Stimulated activated CD8-positive, alpha-beta memory T cell treated with anti-CD3 and anti-CD28 coated beads, Interleukin-7, amount 100 ng/mL, for 4 hours (primary cell): ENCODE measurements around the gene SRRM4.

Experiments
- DNase-seq, 2 donors: peaks; one replicate each; pipeline ENCODE4 v3.0.0-alpha.2; 2020; ENCODE audit warnings: low read depth in 2 of 2

Gene SRRM4

DNA sequence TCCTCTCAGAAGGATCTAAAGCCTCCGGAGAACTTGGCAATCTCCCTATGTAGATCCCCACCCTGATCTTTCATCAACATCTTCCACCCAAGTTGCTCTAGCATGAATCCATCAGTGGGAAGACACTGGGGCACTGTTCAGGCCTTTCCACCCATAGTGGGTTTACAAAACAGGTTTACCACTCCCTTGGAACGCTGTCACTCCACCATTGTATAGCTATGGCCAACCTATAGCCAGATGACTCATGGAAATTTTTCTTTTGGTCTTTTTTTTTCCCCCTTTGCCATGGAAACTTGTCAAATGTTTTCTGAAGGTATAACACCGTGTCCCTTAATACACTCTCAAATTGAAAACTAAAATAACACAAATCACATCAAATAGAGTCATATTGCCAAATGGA, 186.6 kb downstream of the SRRM4 start:
- no peak for DNase-seq

DNA sequence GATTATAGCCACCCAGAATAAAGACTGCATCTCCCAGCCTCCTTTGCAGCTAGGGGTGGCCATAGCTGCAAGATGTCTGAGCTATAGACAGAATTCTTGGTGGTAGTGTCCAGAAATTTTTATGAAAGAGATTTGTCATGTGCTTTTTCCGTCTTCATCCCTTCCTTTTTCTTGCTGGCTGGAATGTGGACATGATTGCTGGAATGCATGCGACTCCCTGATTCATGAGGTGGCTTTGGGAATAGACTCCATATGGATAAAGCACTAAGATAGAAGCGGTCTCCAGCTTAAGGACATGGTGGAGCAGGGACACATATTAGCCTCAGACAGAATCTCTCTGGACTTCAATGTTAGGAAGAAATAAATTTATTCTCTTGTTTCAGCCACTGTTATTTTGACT, 187.4 kb downstream of the SRRM4 start:
- DNase-seq = no peak

DNA sequence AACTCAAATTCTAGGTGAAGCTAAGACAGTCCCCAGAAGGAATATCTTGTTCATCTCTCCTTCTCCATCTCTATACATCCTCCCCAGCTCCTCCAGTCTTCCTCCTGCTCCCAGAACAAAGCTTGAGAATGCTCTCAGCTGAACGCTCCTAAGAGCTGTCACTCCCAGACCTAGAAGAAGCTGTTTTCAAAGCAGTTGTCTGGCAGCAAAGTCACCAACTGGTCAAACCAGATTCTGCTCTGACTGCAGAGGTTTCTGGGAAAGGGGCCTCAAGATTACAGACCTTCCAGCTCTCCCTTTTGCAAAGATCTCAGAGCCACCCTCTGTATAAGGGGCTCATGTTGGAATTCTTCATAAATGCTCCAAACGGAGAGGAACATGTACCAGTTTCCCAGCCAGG, 187.8 kb downstream of the SRRM4 start:
- DNase-seq = no peak

DNA sequence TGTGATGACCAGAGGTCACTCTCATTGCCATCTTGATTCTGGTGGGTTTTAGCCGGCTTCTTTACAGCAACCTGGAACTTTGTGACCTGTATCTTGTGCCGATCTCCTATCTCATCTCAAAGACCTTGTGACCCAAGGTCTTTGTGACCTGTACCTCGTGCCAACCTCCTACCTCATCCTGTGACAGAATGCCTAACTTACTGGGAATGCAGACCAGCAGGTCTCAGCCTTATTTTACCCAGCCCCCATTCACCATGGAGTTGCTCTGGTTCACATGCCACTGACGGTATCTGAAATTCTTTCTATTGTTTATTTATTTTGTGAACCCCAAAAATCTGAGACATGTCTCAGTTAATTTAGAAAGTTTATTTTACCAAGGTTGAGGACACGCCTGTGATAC, 189.9 kb downstream of the SRRM4 start:
- no peak for DNase-seq

DNA sequence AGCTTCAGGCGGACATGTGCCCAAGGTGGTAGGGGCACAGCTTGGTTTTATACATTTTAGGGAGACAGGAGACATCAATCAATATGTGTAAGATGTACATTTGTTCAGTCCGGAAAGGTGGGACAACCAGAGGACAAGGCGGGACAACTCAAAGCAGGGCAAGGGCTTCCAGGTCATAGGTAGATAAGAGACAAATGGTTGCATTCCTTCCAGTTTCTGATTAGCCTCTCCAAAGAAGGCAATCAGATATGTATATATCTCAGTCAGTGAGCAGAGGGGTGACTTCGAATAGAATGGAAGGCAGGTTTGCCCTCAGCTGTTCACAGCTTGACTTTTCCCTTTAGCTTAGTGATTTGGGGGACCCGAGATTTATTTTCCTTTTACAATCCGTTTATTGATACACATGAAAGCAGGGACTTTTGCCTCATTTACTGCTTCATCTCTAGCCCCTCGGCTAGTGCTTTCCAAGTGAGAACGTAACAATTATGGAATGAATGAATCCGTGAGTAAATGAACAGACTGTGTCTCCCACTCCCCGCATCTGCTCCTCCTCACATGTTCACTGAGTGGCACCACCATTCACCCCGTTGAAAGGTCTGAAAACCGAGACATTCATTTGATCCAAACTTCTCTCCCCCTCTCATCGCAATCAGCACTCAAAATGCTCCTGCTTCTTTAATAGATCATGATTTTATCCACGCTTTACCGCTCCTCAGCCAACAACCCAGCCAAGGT, 190.5 kb downstream of the SRRM4 start:
- DNase-seq = no peak

DNA sequence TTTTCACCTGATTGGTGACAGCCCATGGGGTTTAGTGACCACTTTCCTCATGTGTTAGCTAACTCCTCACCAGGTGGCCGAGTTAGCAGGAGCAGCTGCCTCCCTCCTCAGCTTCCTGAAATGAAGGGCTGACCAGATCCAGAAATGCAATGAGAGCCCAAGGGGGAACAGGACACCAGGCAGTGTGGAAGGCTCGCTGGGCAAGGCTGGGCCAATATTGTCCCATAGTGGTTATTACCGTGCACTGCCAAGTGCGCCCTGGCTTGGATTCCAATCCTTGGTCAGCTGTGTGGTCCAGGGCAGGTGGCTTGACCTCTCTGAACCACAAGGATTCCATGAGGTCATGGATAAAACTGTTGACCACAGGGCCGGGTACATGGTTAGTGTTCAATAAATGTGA, 193.7 kb downstream of the SRRM4 start:
- no peak for DNase-seq

DNA sequence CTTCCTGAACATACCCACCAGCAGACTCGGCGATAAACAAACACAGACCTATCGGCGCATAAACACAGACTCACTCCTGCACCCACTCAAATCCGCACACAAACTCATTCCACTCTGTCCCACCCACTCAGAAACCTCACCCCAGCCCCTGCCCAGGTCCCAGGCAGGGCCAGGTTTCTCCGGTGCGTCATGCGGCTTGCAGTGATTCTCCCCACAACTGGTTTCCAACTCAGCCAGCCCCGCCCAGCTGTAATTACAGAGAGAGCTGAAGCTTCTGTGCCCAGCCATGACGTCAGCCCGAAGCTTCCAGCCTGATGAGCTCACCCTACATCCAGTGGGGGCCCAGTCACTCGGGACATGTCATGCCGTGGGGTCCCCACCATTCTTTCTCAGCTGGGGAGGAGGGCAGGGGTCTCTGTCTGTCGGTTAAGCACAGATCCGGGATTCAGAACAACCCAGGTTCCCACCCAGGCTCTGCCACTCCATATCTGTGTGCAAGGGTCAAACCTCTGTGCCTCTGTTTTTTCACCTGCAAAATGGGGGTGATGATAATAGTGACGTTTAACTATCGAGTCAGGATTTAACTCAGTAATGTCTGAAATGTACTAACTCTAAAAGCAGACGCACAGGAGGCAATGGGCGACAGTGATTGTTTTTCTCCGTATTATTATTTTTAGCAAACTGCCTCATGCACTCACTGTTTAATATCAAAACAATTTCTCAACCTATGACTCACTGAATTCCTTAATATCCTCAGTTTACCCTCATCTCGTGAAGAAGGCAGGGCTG, 195.1 kb downstream of the SRRM4 start:
- DNase-seq = no peak

DNA sequence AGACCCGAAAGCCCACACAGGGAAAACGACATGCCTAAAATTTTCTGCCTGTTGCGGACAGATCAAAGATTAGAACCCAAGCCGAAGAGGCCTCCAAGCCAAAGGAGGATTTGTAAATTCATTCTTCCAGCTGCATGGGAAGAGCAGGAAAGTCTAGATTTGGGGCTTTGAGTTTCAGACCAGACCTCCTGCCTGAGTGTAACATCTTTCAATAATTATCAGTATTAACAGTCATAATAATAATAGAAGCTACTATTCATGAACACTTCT, 195.7 kb downstream of the SRRM4 start:
- no peak for DNase-seq

DNA sequence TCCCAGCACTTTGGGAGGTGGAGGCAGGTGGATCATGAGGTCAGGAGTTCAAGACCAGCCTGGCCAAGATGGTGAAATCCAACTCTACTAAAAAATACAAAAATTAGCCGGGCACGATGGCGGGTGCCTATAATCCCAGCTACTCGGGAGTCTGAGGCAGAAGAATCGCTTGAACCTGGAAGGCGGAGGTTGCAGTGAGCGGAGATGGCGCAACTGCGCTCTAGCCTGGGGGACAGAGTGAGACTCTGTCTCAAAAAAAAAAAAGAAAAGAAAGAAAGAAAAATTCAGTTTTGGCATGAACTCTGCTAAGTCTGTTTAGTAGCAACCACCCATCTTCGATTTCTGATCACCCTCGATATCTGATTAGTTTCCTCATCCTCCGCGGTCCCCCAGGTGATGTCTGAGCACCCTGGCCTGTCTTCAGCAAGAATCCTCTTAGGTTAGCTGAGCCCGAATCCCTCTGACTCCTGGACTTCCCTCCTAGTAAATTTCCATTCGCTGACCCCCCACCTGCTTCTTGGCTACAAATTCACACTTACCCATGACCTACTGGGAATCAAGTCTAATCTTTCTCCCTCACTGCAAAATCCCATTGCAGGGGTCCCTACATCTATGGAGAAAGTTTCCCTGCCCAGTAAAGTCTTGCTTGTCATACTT, 196.5 kb downstream of the SRRM4 start:
- no peak for DNase-seq

DNA sequence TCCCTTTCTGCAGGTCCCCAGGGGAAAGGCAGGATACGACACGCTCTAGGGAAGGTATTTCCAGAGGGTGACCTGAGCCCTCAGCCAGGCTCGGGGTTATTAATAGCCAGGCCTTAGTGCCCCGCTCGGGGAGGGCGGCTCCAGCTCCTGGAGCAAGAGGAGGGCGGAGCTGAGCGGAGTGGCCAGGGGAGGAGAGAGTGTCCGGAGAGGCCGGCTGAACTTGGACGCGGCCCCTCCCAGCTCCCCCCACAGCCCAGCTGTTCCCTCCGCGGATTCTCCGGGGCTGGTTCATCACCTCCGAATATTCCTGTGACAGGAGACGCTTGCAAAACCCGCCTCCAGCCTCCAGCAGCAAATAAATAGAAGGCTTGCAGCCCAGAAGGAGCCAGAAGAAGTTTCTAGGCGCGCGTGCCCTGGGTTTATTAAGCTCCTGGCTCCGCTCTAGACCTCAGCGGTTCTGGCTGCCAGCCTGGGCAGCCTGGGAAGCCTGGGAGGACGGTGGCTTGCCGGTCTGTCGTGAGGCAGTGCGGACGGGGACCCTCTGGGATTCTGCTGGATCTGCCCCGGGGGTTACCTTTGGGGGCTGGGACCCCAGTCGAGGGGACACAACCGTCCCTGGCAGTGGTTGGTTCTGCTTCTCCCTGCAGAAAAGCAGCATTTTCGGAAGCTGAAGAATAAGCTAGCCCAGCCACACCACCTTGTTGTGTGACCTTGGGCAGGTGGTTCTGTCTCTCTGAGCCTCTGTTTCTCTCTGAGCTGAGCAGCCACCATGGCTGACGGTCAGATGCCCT, 197.4 kb downstream of the SRRM4 start, which contains the start of gene HSPB8:
TSS of gene HSPB8 (plus strand) at position 388 of the 791 bp plus-strand sequence. CDS start at position 770, 382 bp downstream.
- no peak for DNase-seq

DNA sequence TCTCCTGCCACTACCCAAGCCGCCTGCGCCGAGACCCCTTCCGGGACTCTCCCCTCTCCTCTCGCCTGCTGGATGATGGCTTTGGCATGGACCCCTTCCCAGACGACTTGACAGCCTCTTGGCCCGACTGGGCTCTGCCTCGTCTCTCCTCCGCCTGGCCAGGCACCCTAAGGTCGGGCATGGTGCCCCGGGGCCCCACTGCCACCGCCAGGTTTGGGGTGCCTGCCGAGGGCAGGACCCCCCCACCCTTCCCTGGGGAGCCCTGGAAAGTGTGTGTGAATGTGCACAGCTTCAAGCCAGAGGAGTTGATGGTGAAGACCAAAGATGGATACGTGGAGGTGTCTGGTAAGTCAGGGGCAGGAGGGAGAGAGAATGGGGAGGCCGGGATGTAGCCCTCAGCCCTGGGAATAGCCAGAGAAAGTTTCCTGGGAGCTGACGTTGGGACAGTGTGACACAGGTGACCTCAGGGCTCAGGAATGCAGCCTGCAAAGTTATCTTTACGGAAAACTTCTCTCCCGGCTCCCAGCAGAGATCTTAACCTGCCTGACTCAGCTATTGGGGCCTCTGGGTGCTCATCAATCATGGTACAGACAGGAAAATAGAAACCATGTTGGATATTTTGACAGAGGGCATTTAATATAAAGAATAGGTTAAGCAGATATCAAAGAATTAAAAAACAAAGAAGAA, 198.1 kb downstream of the SRRM4 start:
- DNase-seq = no peak

DNA sequence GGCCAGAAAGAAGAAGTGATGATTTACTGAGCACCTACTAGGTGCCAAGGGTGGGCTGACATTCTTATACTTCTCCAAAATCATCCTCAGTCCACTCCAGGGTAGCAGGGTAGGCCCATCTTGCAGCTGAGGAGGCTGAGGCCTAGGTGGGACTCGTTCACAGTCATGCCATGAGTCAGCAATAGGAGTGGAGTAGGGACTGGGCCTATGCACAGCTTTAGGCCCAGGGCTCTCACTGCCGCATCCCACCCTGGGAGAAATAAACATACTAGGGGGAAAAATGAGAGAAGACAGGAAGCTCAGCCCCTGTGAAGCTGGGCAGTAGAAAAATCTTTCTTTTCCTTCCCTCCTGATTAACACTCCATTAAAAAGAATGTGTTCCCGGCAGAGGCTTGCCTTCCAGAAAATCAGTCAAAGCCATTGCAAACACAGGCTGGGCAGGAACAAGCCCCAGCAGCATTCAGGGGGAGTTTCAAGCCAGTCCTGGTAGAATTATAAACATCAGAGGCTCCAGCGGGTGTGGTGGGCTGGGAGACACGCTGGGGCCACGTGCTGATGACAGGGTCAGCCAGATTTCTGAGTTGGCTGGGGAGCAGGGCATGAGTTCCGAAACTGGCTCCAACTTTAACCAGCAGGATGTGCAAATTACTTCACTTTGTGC, 199.2 kb downstream of the SRRM4 start:
- DNase-seq = no peak

DNA sequence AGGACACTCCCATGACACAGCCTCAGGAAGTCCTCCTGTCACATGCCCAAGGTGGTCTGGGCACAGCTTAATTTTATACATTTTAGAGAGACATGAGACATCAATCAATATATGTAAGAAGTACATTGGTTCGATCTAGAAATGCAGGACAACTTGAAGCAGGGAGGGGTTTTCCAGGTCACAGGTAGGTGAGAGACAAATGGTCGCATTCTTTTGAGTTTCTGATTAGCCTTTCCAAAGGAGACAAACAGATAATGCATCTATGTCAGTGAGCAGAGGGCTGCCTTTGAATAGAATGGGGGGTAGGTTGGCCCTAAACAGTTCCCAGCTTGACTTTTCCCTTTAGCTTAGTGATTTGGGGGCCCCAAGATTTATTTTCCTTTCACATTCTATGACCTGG, 199.9 kb downstream of the SRRM4 start:
- DNase-seq = no peak

DNA sequence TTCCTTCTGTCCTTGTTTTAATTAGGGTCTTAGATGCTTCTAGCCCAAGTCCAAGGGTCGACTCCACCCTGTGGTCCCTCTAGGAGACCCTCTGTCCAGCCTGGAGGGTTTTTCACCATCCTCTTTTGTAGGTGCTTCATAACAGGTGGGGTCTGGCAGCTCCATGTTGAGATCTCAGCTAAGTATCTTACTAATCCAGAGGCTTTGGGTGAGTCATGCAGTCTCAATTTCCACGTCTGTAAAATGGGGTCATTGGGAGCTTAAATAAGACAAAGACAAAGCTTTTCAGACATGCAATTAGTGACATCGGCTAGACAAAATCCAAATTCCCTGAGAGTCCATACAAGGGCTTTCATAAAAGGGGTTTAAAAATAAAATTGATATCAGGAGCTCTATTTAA, 200.6 kb downstream of the SRRM4 start:
- no peak for DNase-seq

DNA sequence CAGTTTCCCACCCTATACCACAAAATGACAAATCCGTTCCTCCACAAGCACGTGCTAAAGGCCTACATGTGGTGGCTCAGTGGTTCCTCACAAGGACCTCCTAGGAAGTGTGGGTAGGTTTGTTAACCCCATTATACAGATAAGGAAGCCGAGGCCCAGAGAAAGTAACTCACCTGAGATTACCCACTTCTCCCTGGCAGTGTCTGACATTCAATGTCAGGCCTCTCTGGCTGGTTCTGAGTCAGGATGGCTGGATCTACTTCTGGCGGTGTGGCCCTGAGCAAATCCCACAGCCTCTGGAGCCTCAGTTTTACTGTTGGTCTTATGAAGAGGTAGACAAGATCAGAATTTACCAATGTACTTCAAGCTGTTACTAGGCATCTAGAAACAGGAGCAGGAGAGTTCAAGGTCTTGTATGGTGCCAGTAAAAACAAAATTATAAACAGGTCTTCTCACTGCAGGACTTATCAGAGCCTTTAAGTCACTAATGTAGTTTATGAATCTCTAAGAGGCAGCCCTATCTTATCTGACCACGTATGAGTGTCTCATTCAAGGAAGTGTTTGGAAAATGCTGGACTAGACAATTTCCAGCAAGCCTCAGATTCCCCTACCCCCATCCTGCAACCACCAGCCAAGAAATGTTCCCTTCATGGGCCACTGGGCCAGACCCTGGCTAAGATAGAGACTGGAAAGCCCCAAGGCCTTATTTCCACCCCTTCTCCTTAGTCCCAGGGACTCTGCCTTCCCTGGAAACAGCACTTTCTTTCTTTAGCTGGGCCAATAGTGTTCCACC, 201.6 kb downstream of the SRRM4 start:
- no peak for DNase-seq

DNA sequence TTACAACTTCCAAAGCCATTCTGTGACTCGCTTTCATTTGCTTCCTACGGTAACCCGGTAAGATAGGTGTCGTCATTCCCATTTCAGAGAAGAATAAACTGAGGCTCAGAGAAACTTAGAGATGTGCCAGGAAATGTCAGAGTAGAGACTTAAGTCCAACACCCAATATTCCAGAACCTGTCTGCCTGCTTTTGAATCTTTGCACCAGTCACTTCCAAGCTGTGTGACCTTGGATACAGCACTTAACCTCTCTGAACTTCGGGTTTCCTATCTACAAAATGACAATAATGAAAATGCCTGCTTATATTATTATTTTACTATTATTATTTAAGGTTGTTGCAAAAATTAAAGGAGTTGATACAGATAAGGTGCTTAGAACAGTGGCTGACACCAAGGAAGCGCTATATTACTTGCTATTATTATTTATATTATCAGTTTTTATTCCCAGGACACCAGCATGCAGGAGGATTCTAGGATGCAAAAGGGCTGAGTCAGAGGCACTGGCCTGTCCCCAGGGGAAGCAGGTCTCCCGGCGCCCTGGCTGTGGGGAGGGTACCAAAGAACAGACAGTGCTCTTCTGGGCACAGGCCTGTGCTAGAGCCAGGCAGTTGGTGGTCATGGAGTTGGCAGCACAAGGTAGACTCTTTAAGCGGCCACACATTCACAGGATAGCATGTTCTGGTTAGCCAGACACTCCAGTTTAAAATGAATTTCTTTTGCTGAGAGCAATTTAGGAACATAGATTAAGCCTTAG, 202.8 kb downstream of the SRRM4 start:
- DNase-seq = no peak

DNA sequence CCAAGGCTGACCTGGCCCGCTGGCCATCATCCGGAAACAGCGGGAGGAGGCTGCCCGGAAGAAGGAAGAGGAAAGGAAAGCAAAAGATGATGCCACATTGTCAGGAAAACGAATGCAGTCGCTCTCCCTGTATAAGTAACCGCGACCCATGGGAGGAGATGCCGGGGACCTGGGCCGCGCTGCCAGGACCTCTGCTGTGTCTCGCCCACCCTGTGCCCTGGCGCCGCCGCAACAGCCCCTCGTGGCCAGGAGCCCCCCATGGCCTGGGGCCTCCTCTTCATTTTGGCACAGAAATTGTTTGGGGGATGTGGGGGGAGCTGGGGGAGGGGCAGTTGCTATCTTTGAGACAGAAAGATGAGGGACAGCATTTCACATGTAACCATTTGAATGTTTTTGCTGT, 213.9 kb downstream of the SRRM4 start:
- DNase-seq = no peak

DNA sequence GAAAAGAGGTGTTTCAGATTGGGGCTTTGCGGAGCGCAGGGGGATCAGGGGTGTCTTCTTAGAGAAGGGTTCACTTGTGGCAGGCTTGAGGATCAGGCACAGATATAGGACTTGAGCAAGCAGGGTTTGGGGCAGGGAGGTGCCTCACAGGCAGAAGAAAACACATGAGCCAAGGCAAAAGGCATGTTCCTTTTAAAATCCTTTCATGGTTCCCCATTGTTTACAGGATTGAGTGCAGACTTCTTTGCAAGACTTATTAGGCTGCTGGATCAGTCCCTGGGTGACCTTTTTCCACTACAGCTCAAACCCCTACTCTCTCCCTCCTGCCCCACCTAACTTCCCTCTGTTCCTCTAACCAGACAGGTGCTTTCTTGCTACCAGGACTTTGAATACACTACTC, 217.1 kb downstream of the SRRM4 start:
- no peak for DNase-seq

DNA sequence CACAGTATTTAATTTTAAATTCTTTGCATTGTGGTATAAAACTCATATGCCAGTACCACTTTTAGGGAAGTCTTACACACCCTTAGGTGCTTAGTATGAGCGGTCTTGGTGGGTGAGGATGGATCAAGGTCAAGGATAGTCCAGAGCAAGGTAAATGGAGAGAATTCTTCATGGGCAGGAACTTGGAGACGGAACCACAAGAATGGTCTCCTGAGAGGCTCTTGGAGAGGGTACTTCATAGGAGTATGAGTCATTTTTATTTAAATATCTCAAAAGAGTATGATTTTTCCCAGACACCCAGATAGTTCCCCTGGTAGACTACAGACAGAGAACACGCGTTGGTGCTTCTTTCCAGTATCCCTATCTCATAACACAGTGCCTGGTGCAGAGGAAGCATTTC, 219.3 kb downstream of the SRRM4 start:
- DNase-seq = no peak
